HG03460 (cell line): ENCODE data around the gene ABCB10.
A peak's percentile ranks its signal among the peaks of the same experiment; 100 is the strongest.
"Not testable (repeated sequence)": the region's sequence is repeated elsewhere in the genome, so short reads cannot be mapped to it uniquely, and the experiment has no call there.

Source experiments
- ATAC-seq: cut with Tn5 transposase; IDR thresholded peaks from one replicate; pipeline ENCODE4 v1.9.1; 2021; ENCODE audit not compliant: unreplicated experiment

ABCB10 gene

GRCh38 chr1:229479660-229480399 lies 78.7 kb downstream of the ABCB10 start:
- ATAC-seq = peak; percentile 82

GRCh38 chr1:229478852-229479251 lies 79.7 kb downstream of the ABCB10 start:
- ATAC-seq = peak; percentile 65

GRCh38 chr1:229475859-229476258 lies 82.6 kb downstream of the ABCB10 start:
- ATAC-seq = not testable (repeated sequence)

- no peak for ATAC-seq
Measured at GRCh38 chr1:229474509-229474908, 84.0 kb downstream of the ABCB10 start.

DNA sequence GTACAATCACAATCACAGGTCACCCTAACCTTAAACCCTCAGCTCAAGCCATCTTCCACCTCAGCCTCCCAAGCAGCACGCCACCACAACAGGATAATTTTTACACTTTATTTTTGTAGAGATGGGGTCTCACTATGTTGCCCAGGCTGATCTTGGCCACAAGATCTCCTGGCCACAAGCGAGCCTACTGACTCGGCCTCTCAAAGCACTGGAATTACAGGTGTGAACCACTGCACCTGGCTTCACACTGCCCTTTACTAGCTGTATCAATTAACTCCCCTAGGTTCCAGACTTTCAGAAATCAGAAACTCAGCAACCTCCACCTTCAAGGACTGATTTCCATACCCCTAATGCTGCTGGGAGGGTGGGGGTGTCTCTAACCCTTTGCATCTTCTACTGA lies 87.3 kb downstream of the ABCB10 start:
- ATAC-seq = no peak

- ATAC-seq = no peak
Measured at GRCh38 chr1:229470406-229471043, 88.0 kb downstream of the ABCB10 start.

- no peak for ATAC-seq
Measured at GRCh38 chr1:229466887-229467286, 91.6 kb downstream of the ABCB10 start.
